HG03097 (cell line): ENCODE measurements around the gene IDNK.

ENCODE experiments used
- ATAC-seq: cut with Tn5 transposase; IDR thresholded peaks from one replicate; pipeline ENCODE4 v1.9.1; 2021; ENCODE audit not compliant: unreplicated experiment, low FRiP score

The IDNK gene

DNA sequence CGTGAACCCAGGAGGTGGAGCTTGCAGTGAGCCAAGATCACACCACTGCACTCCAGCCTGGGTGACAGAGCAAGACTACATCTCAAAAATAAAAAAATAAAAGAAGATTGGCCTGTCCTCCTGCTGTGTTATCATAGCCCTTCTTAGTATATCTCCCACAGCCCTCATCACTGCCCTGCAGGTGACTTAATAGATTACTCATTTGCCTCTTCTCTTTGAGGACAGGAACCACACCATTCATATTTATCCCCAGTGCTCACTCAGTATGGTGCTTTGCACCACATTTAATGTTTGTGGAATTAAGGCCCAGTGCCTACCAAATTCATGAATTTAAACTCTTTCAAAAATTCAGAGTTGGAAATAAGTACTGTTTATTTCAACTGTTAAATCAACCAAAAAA lies 10.3 kb downstream of the IDNK start:
- ATAC-seq = peak; percentile 59

DNA sequence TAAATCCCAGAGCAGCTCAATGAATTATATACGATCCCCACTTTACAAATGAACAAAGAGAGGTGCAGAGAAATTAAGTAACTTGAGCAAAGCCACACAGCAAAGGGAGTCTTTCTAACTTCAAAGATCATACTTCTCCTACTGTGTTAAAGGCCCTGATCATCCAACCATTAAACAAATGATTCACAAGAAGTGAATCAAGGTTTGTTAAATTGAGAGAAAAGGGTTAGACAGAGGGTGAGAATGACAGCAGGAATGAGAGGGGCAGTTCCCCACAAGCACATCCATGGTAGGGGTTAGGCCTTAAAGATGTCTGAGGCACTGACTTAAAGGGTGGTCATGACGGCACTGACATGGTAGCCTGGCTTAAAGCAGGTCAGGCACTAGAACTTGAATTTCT lies 10.7 kb downstream of the IDNK start:
- no peak for ATAC-seq

DNA sequence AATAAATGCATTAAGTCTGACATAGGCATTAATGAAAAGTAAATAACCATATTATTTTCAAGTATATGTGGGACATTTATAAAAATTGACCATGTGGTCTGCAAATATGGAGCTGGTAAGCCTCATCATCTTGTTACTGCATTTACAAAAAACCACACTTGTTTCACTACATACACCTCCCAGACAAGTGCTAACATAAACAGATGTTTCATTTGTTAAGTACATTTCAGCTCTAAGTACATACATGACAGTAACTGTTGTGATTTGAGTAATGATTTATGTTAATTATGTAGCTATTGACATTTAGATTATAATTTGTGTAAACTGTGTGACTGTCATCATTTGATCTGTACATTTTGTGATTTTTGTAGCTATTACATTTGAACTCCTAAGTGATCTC lies 13.9 kb downstream of the IDNK start:
- no peak for ATAC-seq

DNA sequence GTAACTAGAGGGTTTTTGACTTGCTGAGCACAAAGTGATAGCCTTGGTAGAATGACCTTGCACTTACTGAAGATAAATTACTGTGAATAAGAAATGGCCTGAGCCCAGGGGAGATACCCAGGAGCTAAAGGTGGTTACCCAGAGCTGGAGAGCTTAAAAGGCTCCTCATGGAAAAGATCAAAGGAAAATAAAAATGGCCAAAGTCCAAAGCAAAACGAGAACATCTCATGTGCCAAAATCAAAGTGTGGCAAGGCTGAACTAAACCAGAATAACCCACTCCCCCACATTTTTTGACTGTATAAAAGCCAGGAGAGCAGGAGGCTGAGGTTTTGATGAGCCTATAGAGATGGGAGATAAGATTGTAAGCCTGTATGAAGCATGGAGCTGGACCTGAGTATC lies 14.4 kb downstream of the IDNK start:
- no peak for ATAC-seq

DNA sequence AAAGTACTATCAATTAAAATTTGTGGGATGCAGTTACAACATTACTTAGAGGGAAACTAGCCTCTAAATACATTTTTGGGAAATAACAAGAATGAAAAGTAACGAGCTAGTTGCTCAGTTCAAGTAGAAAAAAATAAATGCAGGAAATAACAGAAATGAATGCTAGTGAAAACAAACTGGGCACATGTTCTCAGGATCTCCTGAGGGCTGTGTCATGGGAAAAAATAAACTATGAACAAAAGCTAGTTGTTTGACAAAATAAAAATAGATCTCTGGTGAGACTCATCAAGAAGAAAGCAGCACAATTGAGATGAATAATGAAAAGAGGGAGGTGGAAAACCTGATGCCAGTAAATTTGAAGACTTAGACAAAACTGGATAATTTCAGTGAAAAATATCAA lies 16.3 kb downstream of the IDNK start:
- ATAC-seq = no peak

DNA sequence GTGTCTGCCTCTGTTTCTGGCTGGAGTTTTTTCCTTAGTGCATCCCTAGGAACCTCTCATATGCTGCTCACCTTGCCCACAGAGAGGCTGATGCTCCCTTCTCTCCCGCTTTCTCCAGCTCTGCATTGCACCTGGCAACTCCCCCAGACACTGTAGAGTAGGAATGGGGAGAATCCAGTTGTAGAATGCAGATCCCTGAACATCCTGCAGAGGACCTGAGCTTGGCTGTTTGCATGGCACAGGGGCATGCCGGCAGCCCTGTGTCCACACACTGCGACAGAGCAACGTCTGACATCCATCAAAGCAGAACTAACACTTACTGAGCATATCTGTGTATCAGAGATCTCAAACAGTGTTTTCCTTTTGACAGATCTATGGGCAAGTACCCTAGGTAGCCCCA lies 19.9 kb downstream of the IDNK start:
- no peak for ATAC-seq

DNA sequence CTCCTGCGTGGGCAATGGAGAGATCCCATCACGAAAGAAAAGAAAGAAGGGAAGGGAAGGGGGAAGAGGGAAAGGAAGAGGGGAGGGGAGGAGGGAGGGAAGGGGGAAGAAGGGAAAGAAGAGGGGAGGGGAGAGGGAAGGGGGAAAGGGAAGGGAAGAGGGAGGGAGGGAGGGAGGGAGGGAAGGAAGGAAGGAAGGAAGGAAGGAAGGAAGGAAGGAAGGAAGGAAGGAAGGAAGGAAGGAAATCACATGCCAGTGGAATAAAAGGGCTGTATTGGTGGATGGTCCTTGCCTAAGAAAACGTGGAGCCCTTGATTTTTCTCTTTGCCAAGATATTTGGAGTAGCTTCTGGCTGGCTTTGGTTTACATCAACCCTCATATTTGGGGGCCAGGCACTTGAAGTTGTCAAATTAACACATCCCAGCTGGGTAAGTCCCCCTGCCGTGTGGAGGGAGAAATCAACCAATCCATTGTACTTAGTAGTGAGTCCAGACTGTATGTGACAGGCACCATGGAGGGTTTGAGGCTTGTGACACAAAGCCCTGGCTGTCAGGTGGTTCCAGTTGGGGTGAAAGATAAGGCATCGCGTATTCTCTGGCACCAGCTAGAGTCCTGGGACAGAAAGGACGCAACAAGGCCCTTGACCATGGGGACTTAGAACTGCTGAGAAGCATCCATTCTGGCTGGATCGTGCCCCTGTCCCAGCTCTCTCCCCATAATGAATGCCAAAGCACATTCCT lies 23.7 kb downstream of the IDNK start:
- ATAC-seq = no peak

DNA sequence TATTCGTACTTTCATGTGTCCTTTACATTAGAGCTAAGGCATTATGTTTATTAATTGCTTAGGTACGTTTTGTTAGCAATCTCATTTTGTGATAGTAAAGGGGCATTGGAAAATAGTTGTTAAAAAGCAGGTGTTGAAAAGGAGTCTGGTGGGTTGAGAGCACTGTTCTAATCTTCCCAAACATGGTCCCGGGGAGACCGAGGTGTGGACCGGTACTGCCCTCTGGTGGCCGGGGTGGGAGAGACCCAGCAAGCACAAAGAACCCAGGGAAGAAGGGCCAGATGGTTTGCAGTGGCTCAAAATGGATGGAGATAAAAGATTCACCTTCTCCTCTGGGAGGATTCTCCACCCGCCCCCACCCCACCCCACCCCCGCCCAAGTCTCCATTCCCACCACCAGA lies 26.1 kb downstream of the IDNK start:
- no peak for ATAC-seq

DNA sequence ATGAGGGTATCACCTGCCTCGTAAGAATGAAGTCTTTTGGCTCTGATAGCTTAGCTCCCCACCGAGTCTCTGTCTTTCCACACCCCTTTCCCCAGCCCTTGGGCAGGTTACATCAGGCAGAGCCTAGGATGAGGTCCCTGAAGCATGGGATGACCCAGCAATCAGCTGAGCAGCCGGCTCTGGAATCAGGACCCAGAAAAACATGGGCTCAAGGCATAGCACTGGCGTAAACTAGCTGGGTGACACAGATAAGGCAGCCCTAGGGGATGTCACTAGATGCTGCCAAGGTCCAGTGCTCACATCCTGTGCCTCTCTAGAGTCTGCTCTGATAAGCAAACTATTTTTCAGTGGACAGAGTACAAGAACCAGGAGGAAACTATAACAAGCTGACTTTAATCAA lies 26.6 kb downstream of the IDNK start:
- no peak for ATAC-seq

DNA sequence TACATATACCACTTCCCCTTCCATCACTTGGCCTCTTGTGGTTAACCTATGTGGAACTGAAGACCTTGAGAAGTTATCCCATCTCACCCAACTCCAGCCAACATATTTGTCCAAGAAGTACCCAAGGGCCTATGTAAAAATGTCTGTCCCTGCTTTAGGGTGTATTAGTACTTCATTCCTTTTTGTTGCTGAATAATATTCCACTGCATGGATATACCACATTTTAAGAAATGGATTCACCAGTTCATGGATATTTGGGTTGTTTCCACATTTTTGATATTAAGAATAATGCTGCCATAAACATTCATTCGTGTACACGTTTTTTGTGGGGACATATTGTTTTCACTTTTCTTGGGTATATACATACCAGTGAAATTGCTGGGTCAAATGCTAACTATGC lies 28.6 kb downstream of the IDNK start:
- ATAC-seq = no peak

DNA sequence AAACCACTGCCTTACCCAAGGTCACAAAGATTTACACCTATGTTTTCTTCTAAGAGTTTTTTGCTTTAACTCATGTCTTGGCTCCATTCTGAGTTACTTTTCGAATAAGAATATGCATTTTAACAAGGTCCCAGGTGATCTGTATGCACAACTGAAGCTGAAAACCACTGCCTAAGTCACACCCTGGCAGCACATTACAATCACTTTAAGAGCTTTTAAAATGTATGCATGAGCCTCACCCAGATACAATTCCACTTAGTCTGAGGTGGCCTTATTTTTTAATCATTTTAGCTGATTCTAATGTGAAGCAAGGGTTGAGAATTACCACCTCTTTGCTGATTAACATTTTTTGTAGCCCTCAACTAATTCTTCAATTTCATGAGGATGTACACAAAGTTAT lies 29.5 kb downstream of the IDNK start:
- ATAC-seq = no peak

DNA sequence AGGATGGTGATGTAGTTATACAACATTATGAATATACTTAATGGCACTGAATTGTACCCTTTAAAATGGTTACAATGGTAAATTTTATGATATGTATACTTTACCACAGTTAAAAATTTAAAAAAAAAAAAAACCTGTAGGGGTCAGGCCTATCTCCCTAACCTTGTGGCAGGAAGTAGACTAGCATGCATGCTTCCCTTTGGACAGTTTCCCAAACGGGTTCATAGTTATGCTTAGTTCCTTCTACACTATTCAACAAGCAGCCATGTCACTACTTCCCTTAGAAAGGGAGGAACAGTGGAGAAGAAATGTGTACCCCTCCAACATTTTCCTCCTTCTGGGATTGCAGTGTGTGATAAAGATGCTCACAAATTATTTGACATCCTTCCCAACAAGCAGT lies 32.5 kb downstream of the IDNK start:
- no peak for ATAC-seq

DNA sequence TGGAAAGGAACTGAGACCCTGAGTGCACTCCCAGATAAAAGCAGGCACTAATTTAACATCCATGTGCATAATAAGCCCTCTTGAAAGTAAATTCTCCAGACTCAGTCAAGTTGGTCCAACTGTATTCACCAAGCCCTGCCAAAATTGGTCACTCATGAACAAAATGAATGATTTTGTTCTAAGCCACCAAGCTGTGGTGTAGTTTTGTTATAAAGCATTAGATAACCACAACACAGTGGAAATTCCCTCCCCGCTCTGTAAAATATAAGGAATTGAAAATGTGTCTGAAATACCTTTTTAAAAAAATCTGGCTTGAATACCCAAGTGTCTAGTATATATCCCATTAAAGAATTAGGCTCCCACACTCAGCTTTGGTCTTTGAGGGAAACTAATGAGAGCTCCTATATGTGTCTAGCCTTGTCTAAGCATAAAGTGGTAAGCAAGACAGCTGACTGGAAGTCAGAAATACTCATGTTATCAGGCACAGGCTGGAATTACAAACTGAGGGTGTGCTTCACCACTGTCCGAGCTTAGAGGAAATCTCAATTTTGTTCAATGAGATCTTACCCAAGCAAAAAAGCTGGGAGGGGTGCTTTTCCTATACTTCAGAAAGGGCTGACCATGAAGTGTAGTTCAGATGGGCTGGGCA lies 33.2 kb downstream of the IDNK start:
- ATAC-seq = no peak

DNA sequence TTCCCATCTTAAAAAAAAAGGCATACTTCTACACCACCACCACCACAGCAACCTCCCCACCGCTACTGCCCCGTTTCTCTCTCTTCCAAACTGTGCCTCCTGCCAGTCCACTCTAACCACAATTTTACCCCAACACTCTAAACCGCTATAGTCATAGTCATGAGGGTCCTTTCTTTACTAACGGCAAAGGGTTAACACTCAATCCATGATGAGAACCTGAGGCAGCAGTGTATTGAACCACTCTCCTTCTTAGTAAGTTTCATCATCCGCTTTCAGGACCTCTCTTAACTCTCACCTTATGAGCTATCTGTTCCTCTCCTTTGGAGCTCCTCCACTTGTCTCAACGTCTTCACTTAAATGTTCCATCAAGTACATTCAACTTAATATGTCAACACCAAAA lies 34.0 kb downstream of the IDNK start:
- no peak for ATAC-seq

DNA sequence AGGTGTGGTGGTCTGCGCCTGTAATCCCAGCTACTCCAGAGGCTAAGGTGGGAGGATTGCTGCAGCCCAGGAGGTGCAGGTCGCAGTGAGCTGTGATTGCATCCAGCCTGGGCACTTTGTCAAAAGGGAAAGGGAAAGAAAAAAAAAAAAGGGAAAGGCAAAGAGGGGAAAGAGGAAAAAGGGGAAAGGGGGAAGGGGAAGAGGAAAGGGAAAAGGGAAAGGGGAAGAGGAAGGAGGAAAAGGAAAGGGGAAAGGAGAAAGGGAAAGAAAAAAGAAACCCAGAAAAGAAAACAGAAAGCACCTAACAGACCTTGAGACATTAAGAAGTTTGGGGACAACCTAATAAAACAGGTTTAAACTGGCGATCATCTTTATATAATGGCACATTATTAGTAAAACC lies 40.0 kb downstream of the IDNK start:
- ATAC-seq = no peak

DNA sequence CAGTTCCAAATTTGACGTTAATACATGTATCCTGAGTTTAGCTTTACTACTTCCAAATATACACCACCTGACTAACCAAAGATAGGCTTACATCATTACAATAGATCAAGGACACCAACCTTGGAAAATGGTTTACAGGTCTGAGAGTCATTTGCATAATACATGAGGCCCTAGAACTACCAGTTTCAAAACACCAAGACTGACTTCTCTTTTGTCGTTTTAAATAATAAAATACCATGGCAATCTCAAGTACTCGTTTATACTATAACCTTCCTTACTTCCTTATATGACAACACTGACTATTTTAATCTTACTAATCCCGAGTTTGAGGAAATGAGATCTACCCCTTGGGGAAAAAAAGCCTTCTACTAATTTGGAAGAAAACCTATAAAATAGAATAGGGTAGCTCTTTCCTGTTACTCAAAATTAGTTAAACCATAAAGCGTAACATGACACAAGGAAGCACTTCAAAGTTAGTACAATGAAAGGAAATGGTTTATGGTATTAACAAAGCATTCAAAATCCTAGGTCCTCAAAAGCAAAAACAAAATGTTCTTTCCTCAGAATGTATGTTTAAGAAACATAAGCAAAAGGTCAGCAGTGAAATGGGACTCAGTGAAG lies 42.7 kb downstream of the IDNK start:
- peak; percentile 73 for ATAC-seq

DNA sequence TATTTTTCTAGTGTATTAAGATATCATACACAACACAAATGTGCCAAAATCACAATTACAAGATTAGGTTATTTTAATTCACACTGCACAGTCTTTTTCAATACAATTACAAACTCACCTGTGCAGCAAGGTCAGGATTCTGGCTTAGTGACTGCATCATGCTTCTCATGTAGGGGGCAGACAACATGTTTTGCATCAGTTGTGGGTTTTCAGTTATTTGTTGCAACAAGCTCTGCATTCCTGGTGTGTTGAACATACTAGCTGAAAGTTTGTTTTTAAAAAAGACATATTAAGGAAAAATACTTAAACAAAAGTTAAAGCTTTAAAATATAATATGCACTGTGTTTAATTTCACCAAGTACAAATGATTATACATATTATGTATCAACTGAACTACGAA lies 46.1 kb downstream of the IDNK start:
- no peak for ATAC-seq

DNA sequence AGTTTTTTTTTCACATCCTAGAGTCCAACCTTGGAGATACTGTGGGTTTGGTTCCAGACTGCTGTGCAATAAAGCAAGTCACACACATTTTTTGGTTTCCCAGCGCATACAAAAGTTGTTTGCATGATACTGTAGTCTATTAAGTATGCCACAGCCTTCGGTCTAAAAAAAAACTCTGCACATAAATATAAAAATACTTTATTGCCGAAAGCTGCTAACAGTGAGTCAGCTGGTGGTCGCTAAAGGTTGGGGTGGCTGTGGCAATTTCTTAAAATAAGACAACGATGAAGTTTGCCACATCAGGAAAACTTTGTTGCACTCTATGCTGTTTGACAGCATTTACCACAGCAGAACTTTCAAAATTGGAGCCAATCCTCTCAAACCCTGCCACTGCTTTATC lies 47.4 kb downstream of the IDNK start:
- ATAC-seq = no peak

DNA sequence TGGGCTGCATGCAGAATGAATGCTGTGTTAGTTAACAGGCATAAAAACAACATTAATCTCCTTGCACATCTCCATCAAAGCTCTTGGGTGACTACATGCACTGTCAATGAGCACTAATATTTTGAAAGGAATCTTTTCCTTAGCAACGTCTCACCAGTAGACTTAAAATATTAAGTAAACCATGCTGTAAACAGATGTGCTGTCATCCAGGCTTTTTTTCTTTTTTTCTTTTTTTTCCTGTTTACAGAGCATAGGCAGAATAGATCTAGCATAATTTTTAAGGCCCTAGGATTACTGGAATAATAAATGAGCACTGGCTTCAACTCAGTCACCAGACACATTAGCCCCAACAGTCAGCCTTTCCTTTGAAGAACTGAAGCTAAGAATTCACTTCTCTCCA lies 48.5 kb downstream of the IDNK start:
- ATAC-seq = no peak

DNA sequence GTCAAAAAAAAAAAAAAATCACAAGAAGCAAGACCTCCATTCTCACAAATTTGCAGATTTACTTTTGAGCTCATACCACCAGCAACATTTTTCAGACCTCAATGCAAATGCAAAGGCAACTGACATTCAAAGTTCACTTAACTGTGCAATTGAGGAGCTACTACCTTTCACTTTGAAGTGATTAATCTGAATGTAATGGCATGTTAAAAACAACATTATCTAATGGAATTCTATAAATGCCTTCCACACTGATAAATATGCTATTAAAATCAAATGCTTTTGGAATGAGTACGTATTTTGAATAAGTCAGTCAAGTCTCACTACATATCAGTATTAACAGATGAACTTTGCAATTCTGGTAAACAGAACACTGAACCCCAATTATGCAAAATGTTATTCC lies 52.5 kb downstream of the IDNK start:
- ATAC-seq = no peak

DNA sequence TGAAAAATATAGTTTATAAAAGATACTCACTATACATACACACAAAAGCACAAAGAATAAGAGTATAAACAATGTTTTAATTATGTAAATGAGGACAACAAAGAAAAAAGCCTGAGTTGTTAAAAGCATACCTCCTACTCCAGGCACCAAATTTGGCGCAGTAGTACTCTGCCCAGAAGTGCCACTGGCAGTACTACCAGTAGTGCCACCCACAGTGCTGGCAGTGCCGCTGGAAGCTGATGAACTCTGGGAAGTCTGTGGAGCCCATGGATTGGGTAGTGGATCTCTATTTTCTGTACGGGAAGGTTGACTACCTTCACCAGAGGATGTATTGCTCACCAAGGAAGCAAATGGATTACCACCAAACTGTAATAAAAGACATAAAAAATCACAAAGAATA lies 54.7 kb downstream of the IDNK start:
- no peak for ATAC-seq

DNA sequence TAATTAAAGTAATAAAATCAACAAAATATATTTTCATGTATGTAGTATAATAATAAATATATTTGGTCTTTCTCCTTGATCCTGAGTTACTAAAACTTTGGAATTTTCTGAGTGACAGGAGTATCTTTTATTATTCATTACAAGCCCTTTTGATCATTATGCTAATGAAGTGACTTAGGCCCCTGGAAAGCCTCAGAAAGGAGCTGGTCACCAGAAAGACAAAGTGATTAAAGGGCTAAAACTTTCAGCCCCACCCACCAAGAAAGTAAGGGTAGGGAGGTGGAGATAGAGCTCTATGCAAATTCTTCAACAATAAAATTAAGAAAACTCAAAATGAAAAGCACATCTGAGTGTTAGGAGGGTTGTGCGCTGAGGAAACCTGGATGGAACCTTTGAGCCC lies 57.3 kb downstream of the IDNK start:
- ATAC-seq = no peak
